ENCODE measurements around the gene IGSF21. TPM values are rescaled to one million over a fixed set of nuclear protein-coding genes. Genes with fewer than 3 reads are reported as not detected.
"Not testable (repeated sequence)": the region's sequence is repeated elsewhere in the genome, so short reads cannot be mapped to it uniquely, and the experiment has no call there.

The IGSF21 gene
- total RNA-seq, 1 donor from 2014 or later: 0.94 TPM

GRCh38 chr1:18413541-18414305 is 306.1 kb downstream of the IGSF21 start:
- Mint-ChIP-seq H3K36me3 (no peaks in the 10 kb centered on the region), H3K27me3 (peaks cover 21% of the 10 kb centered on the region), H3K27ac (peak overlapping the region; percentile 52), H3K4me1 (ENCODE audit: unreplicated experiment) (peaks cover 8% of the 10 kb centered on the region), H3K4me3 (no peak overlapping the region), H3K9me3 (peaks cover 6% of the 10 kb centered on the region)
- no peak for DNase-seq (ENCODE audit: extremely low spot score, unreplicated experiment)
- no peak for TF ChIP-seq CTCF (conservative IDR thresholded peaks at IDR 0.05)

GRCh38 chr1:18414321-18414720 is 306.7 kb downstream of the IGSF21 start:
- TF ChIP-seq CTCF (conservative IDR thresholded peaks at IDR 0.05): no peak
- peaks cover 8% of the 10 kb centered on the region for H3K4me1 Mint-ChIP-seq (ENCODE audit: unreplicated experiment)
- H3K27me3 Mint-ChIP-seq: peaks cover 21% of the 10 kb centered on the region
- H3K36me3 Mint-ChIP-seq: no peaks in the 10 kb centered on the region
- H3K9me3 Mint-ChIP-seq: peaks cover 6% of the 10 kb centered on the region
- DNase-seq (ENCODE audit: extremely low spot score, unreplicated experiment): no peak
- H3K4me3 Mint-ChIP-seq: no peak overlapping the region
- peak overlapping the region; percentile 52 for H3K27ac Mint-ChIP-seq

GRCh38 chr1:18414872-18415447 is 307.4 kb downstream of the IGSF21 start:
- Mint-ChIP-seq H3K4me1 (ENCODE audit: unreplicated experiment) (peaks cover 8% of the 10 kb centered on the region), H3K27me3 (peaks cover 21% of the 10 kb centered on the region), H3K27ac (no peak overlapping the region), H3K9me3 (peaks cover 6% of the 10 kb centered on the region), H3K36me3 (no peaks in the 10 kb centered on the region), H3K4me3 (no peak overlapping the region)
- TF ChIP-seq CTCF (conservative IDR thresholded peaks at IDR 0.05): no peak
- DNase-seq (ENCODE audit: extremely low spot score, unreplicated experiment): no peak

- no peak for DNase-seq (ENCODE audit: extremely low spot score, unreplicated experiment)
- Mint-ChIP-seq H3K4me3 (no peak overlapping the region), H3K27me3 (peaks cover 21% of the 10 kb centered on the region), H3K9me3 (peaks cover 6% of the 10 kb centered on the region), H3K4me1 (ENCODE audit: unreplicated experiment) (peaks cover 8% of the 10 kb centered on the region), H3K36me3 (no peaks in the 10 kb centered on the region), H3K27ac (no peak overlapping the region)
- no peak for TF ChIP-seq CTCF (conservative IDR thresholded peaks at IDR 0.05)
These were observed 307.9 kb downstream of the IGSF21 start for GRCh38 chr1:18415448-18416027.

- H3K27ac Mint-ChIP-seq; H3K4me3 Mint-ChIP-seq; DNase-seq (ENCODE audit: extremely low spot score, unreplicated experiment); H3K9me3 Mint-ChIP-seq; H3K36me3 Mint-ChIP-seq; H3K4me1 Mint-ChIP-seq (ENCODE audit: unreplicated experiment): not testable (repeated sequence)
- H3K27me3 Mint-ChIP-seq: peaks cover 22% of the 10 kb centered on the region
These were observed 308.5 kb downstream of the IGSF21 start for GRCh38 chr1:18416126-18416525.
